H1 (cell line): ENCODE data around the gene GAK. TPM values are rescaled to one million over a fixed set of nuclear protein-coding genes. Genes with fewer than 3 reads are reported as not detected.

Source experiments
- KDM1A ChIP-seq: fragments of 200-600, 300-600 bp; sonication (generic); IDR thresholded peaks from 2 replicates; pipeline ENCODE4 v1.7.1; 2016; ENCODE audit warnings: mild to moderate bottlenecking, low read length, borderline replicate concordance
- PHF8 ChIP-seq: fragments of 200-600 bp; sonication (generic); conservative IDR thresholded peaks from 2 replicates; pipeline ENCODE4 v1.7.1; 2012; ENCODE audit warnings: low read depth, mild to moderate bottlenecking, inconsistent platforms, low read length, moderate library complexity
- POLR2A ChIP-seq, 2 experiments: IDR thresholded peaks; 1 replicate in 1 of 2; 2 replicates in 1 of 2; pipeline ENCODE4 v1.6.1; 2011; ENCODE audit warnings: low read depth in 2 of 2, low read length in 2 of 2, mild to moderate bottlenecking in 2 of 2; ENCODE audit errors: control extremely low read depth in 1 of 2
- RAD21 ChIP-seq, 2 experiments: IDR thresholded peaks in 1 of 2; conservative IDR thresholded peaks in 1 of 2; 2 replicates each; pipeline ENCODE4 v1.6.1; 2011; ENCODE audit warnings: low read depth in 2 of 2, low read length in 2 of 2, improper control_type of control experiment in 1 of 2, inconsistent platforms in 1 of 2, mild to moderate bottlenecking in 1 of 2, moderate library complexity in 1 of 2
- SUZ12 ChIP-seq: fragments of 200-600 bp; sonication (generic); IDR thresholded peaks from 2 replicates; pipeline ENCODE4 v1.6.1; 2012; ENCODE audit warnings: mild to moderate bottlenecking, inconsistent platforms, low read length, moderate library complexity, mixed read lengths
- polyA plus RNA-seq, 7 experiments: library from polyadenylated mRNA; depleted of rRNA in 3 of 7; stranded (reverse) in 5 of 7; unstranded in 2 of 7; fragments of >200 nt in 5 of 7; fragments of 200-250 nt in 2 of 7; gene quantifications; 1 replicate in 5 of 7; 2 replicates in 1 of 7; 4 replicates in 1 of 7; pipeline versions ENCODE4 v1.2.1 to v1.2.3, GENCODE V29; 2011 to 2013; ENCODE audit warnings: missing spikeins in 2 of 7, mixed read lengths in 2 of 7
- total RNA-seq: library from RNA; stranded (reverse); fragmentation: NEBNext Ultra II Directional; extraction: Animal tissue kit (Norgen Biotek cat#: 25700); gene quantifications from 2 replicates; pipeline ENCODE4 v1.2.1, GENCODE V29; 2021
- TF ChIP-seq, protein P1 (sequence below): IDR thresholded peaks from 2 replicates; pipeline ENCODE4 v1.6.1; 2011; ENCODE audit warnings: low read length, improper control_type of control experiment

The GAK gene
- total and polyA plus RNA-seq, 2 of the 8 experiments (the other 6 are each of a cell fraction or from before 2014, with no cell fraction given): 31.5 to 70.8 TPM

GRCh38 chr4:909821-910220 is 22.3 kb downstream of the GAK start (continued):
- TF ChIP-seq RAD21 (IDR thresholded peaks at IDR 0.05 in 1 of 2, conservative IDR thresholded peaks at IDR 0.05 in 1 of 2; ENCODE audit: low read depth in 2 of 2, low read length in 2 of 2) (no peak), PHF8 (no peak), KDM1A (no peak), POLR2A (IDR thresholded peaks at IDR 0.05; ENCODE audit: control extremely low read depth in 1 of 2, low read depth in 2 of 2, low read length in 2 of 2) (no peak), SUZ12 (no peak)
- TF ChIP-seq, protein P1, sequence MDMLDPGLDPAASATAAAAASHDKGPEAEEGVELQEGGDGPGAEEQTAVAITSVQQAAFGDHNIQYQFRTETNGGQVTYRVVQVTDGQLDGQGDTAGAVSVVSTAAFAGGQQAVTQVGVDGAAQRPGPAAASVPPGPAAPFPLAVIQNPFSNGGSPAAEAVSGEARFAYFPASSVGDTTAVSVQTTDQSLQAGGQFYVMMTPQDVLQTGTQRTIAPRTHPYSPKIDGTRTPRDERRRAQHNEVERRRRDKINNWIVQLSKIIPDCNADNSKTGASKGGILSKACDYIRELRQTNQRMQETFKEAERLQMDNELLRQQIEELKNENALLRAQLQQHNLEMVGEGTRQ: no peak
